Measurements from ENCODE around the gene RPS6KL1. TPM values are rescaled to one million over a fixed set of nuclear protein-coding genes. Genes with fewer than 3 reads are reported as not detected.
A peak's percentile ranks its signal among the peaks of the same experiment; 100 is the strongest.

The RPS6KL1 gene
- polyA plus RNA-seq, 3 donors from 2014 or later: 0.34 to 1.3 TPM; not detected in 1

GRCh38 chr14:74956027-74956279 lies 32.9 kb upstream of the RPS6KL1 start:
- H3K4me1 Mint-ChIP-seq: peaks cover 6% of the 10 kb centered on the region in 2 donors
- no peaks in the 10 kb centered on the region for H3K9me3 Mint-ChIP-seq
- DNase-seq: no peak
- peaks cover 0 to 12% (median 3%) of the 10 kb centered on the region in 3 donors for H3K27me3 Mint-ChIP-seq (ENCODE audit: low read depth in 3 of 3)
- no peaks in the 10 kb centered on the region for H3K36me3 Mint-ChIP-seq
- H3K4me3 Mint-ChIP-seq: peak overlapping the region; percentile 24 to 72 (median 59)
- H3K27ac Mint-ChIP-seq: no peak overlapping the region

GRCh38 chr14:74955229-74956026 lies 32.4 kb upstream of the RPS6KL1 start, which contains the start of gene PGF:
Gene PGF, minus strand, starts transcription at chr14:74955597. Its CDS starts 355 bp downstream, at chr14:74955242.
- peaks cover 6% of the 10 kb centered on the region in 2 donors for H3K4me1 Mint-ChIP-seq
- peak within 1 kb of the TSS; percentile 55 to 72 (median 61) for H3K4me3 Mint-ChIP-seq
- peak; percentile 25 to 35 (median 32) for DNase-seq
- no peaks in the 10 kb centered on the region for H3K36me3 Mint-ChIP-seq
- peaks cover 0 to 12% (median 3%) of the 10 kb centered on the region in 3 donors for H3K27me3 Mint-ChIP-seq (ENCODE audit: low read depth in 3 of 3)
- H3K9me3 Mint-ChIP-seq: no peaks in the 10 kb centered on the region
- no peak within 1 kb of the TSS for H3K27ac Mint-ChIP-seq

GRCh38 chr14:74954947-74955228 lies 31.8 kb upstream of the RPS6KL1 start:
- Mint-ChIP-seq H3K27me3 (ENCODE audit: low read depth in 3 of 3) (peaks cover 0 to 12% (median 3%) of the 10 kb centered on the region in 3 donors), H3K36me3 (no peaks in the 10 kb centered on the region), H3K4me1 (peaks cover 6% of the 10 kb centered on the region in 2 donors), H3K9me3 (no peaks in the 10 kb centered on the region), H3K4me3 (peak overlapping the region in 4 of 5 donors; percentile 24 to 61 (median 30)), H3K27ac (no peak overlapping the region)
- no peak for DNase-seq

GRCh38 chr14:74954232-74954946 lies 31.3 kb upstream of the RPS6KL1 start:
- Mint-ChIP-seq H3K4me1 (peaks cover 6% of the 10 kb centered on the region in 2 donors), H3K36me3 (no peaks in the 10 kb centered on the region), H3K9me3 (no peaks in the 10 kb centered on the region), H3K27ac (no peak overlapping the region), H3K27me3 (ENCODE audit: low read depth in 3 of 3) (peaks cover 0 to 12% (median 3%) of the 10 kb centered on the region in 3 donors), H3K4me3 (no peak overlapping the region)
- DNase-seq: no peak

GRCh38 chr14:74953686-74954085 lies 30.6 kb upstream of the RPS6KL1 start:
- H3K4me3 Mint-ChIP-seq: no peak overlapping the region
- H3K27me3 Mint-ChIP-seq (ENCODE audit: low read depth in 3 of 3): peaks cover 0 to 9% (median 3%) of the 10 kb centered on the region in 3 donors
- no peaks in the 10 kb centered on the region for H3K9me3 Mint-ChIP-seq
- H3K36me3 Mint-ChIP-seq: no peaks in the 10 kb centered on the region
- no peak overlapping the region for H3K27ac Mint-ChIP-seq
- peaks cover 6% of the 10 kb centered on the region in 2 donors for H3K4me1 Mint-ChIP-seq
- no peak for DNase-seq

GRCh38 chr14:74952697-74953484 lies 29.8 kb upstream of the RPS6KL1 start:
- DNase-seq: no peak
- Mint-ChIP-seq H3K9me3 (no peaks in the 10 kb centered on the region), H3K4me1 (peaks cover 6% of the 10 kb centered on the region in 2 donors), H3K27me3 (ENCODE audit: low read depth in 3 of 3) (peaks cover 3 to 9% (median 4%) of the 10 kb centered on the region in 3 donors), H3K4me3 (no peak overlapping the region), H3K36me3 (no peaks in the 10 kb centered on the region), H3K27ac (no peak overlapping the region)

- Mint-ChIP-seq H3K9me3 (no peaks in the 10 kb centered on the region), H3K4me1 (peaks cover 6% of the 10 kb centered on the region in 2 donors), H3K27me3 (ENCODE audit: low read depth in 3 of 3) (peaks cover 3 to 9% (median 5%) of the 10 kb centered on the region in 3 donors), H3K4me3 (no peak overlapping the region), H3K36me3 (no peaks in the 10 kb centered on the region), H3K27ac (no peak overlapping the region)
- no peak for DNase-seq
These were observed 29.2 kb upstream of the RPS6KL1 start for GRCh38 chr14:74952180-74952665.

- no peaks in the 10 kb centered on the region for H3K9me3 Mint-ChIP-seq
- no peak overlapping the region for H3K27ac Mint-ChIP-seq
- H3K36me3 Mint-ChIP-seq: no peaks in the 10 kb centered on the region
- H3K27me3 Mint-ChIP-seq (ENCODE audit: low read depth in 3 of 3): peaks cover 3 to 8% (median 5%) of the 10 kb centered on the region in 3 donors
- no peak for DNase-seq
- H3K4me3 Mint-ChIP-seq: no peak overlapping the region
- peaks cover 7% of the 10 kb centered on the region in 2 donors for H3K4me1 Mint-ChIP-seq
These were observed 28.6 kb upstream of the RPS6KL1 start for GRCh38 chr14:74951443-74952179.

GRCh38 chr14:74950795-74951442 lies 27.9 kb upstream of the RPS6KL1 start:
- Mint-ChIP-seq H3K27ac (no peak overlapping the region), H3K9me3 (no peaks in the 10 kb centered on the region), H3K4me3 (no peak overlapping the region), H3K36me3 (no peaks in the 10 kb centered on the region), H3K4me1 (peaks cover 8% of the 10 kb centered on the region in 2 donors), H3K27me3 (ENCODE audit: low read depth in 3 of 3) (peaks cover 3 to 9% (median 5%) of the 10 kb centered on the region in 3 donors)
- DNase-seq: no peak

GRCh38 chr14:74949859-74950573 lies 27.0 kb upstream of the RPS6KL1 start:
- Mint-ChIP-seq H3K36me3 (no peaks in the 10 kb centered on the region), H3K4me1 (peaks cover 7 to 8% of the 10 kb centered on the region in 2 donors), H3K4me3 (no peak overlapping the region), H3K9me3 (no peaks in the 10 kb centered on the region), H3K27me3 (ENCODE audit: low read depth in 3 of 3) (peaks cover 2 to 9% (median 5%) of the 10 kb centered on the region in 3 donors), H3K27ac (peak overlapping the region in 1 of 6 donors; percentile 13)
- no peak for DNase-seq

GRCh38 chr14:74949191-74949601 lies 26.1 kb upstream of the RPS6KL1 start:
- peaks cover 6 to 8% of the 10 kb centered on the region in 2 donors for H3K4me1 Mint-ChIP-seq
- no peak for DNase-seq
- peaks cover 0 to 7% (median 5%) of the 10 kb centered on the region in 3 donors for H3K27me3 Mint-ChIP-seq (ENCODE audit: low read depth in 3 of 3)
- no peaks in the 10 kb centered on the region for H3K36me3 Mint-ChIP-seq
- no peak overlapping the region for H3K27ac Mint-ChIP-seq
- no peaks in the 10 kb centered on the region for H3K9me3 Mint-ChIP-seq
- no peak overlapping the region for H3K4me3 Mint-ChIP-seq
